BE2C (cell line): ENCODE data around the gene DOP1A.

Experiments used
- DNase-seq: peaks from one replicate; pipeline ENCODE4 v3.0.0-alpha.2; 2020
- H3K27me3 ChIP-seq: fragments of 250-450 bp; sonication (Bioruptor Pico); 2 replicates; pipeline ENCODE4 v1.5.1; 2020; ENCODE audit warnings: mild to moderate bottlenecking
- H3K36me3 ChIP-seq: fragments of 250-450 bp; sonication (Bioruptor Pico); 2 replicates; pipeline ENCODE4 v1.5.1; 2020; ENCODE audit warnings: mild to moderate bottlenecking
- H3K4me1 ChIP-seq: fragments of 250-450 bp; sonication (Bioruptor Pico); 2 replicates; pipeline ENCODE4 v1.5.1; 2020
- H3K4me3 ChIP-seq: 2 replicates; pipeline ENCODE4 v1.5.1; 2011; ENCODE audit warnings: low read depth, low read length
- H3K9me3 ChIP-seq: fragments of 250-450 bp; sonication (Bioruptor Pico); 2 replicates; pipeline ENCODE4 v1.5.1; 2020
- TF ChIP-seq, protein P1 (sequence below): IDR thresholded peaks from 2 replicates; pipeline ENCODE4 v1.5.1; 2012; ENCODE audit warnings: mild to moderate bottlenecking, low read depth, low read length

The DOP1A gene

DNA sequence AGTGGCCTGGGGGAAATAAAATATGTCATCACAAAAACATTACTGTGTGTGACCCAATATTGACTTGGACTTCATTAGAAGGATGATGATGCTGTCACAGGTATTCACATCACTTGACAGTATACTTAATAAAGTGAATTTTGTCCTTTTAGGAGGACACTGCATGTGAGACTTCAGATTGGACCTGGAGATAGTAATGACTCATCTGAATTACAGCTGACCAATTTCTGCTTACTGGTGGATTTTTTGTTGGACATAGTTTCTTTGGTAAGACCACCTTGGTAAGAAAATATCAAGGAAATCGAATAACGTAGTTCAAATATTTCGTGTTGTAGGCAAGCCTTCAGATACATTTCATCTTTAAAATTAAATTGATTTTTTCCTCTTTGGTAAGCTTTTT lies 57.1 kb downstream of the DOP1A start:
- peaks cover 37% of the 10 kb centered on the region for H3K36me3 ChIP-seq
- H3K9me3 ChIP-seq: no peaks in the 10 kb centered on the region
- H3K4me1 ChIP-seq: peaks cover 28% of the 10 kb centered on the region
- TF ChIP-seq, protein P1, sequence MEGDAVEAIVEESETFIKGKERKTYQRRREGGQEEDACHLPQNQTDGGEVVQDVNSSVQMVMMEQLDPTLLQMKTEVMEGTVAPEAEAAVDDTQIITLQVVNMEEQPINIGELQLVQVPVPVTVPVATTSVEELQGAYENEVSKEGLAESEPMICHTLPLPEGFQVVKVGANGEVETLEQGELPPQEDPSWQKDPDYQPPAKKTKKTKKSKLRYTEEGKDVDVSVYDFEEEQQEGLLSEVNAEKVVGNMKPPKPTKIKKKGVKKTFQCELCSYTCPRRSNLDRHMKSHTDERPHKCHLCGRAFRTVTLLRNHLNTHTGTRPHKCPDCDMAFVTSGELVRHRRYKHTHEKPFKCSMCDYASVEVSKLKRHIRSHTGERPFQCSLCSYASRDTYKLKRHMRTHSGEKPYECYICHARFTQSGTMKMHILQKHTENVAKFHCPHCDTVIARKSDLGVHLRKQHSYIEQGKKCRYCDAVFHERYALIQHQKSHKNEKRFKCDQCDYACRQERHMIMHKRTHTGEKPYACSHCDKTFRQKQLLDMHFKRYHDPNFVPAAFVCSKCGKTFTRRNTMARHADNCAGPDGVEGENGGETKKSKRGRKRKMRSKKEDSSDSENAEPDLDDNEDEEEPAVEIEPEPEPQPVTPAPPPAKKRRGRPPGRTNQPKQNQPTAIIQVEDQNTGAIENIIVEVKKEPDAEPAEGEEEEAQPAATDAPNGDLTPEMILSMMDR: no peak
- no peaks in the 10 kb centered on the region for H3K27me3 ChIP-seq
- H3K4me3 ChIP-seq: no peak overlapping the region
- no peak for DNase-seq

GRCh38 chr6:83125425-83125824 lies 58.0 kb downstream of the DOP1A start:
- no peak overlapping the region for H3K4me3 ChIP-seq
- H3K27me3 ChIP-seq: no peaks in the 10 kb centered on the region
- TF ChIP-seq, protein P1: no peak
- no peak for DNase-seq
- peaks cover 28% of the 10 kb centered on the region for H3K4me1 ChIP-seq
- H3K36me3 ChIP-seq: peaks cover 37% of the 10 kb centered on the region
- H3K9me3 ChIP-seq: no peaks in the 10 kb centered on the region

GRCh38 chr6:83126223-83126622 lies 58.8 kb downstream of the DOP1A start:
- Histone ChIP-seq H3K4me1 (peaks cover 28% of the 10 kb centered on the region), H3K36me3 (peaks cover 32% of the 10 kb centered on the region), H3K27me3 (no peaks in the 10 kb centered on the region), H3K9me3 (no peaks in the 10 kb centered on the region), H3K4me3 (no peak overlapping the region)
- DNase-seq: no peak
- TF ChIP-seq, protein P1: no peak

GRCh38 chr6:83126807-83127206 lies 59.3 kb downstream of the DOP1A start:
- Histone ChIP-seq H3K9me3 (no peaks in the 10 kb centered on the region), H3K36me3 (peaks cover 32% of the 10 kb centered on the region), H3K27me3 (no peaks in the 10 kb centered on the region), H3K4me3 (no peak overlapping the region), H3K4me1 (peaks cover 28% of the 10 kb centered on the region)
- no peak for DNase-seq
- TF ChIP-seq, protein P1: no peak

- Histone ChIP-seq H3K4me1 (peaks cover 28% of the 10 kb centered on the region), H3K36me3 (peaks cover 32% of the 10 kb centered on the region), H3K27me3 (no peaks in the 10 kb centered on the region), H3K4me3 (no peak overlapping the region), H3K9me3 (no peaks in the 10 kb centered on the region)
- TF ChIP-seq, protein P1: no peak
- peak; percentile 28 for DNase-seq
Observed at GRCh38 chr6:83127258-83127657, 59.8 kb downstream of the DOP1A start.

- DNase-seq: no peak
- Histone ChIP-seq H3K4me1 (peaks cover 28% of the 10 kb centered on the region), H3K9me3 (no peaks in the 10 kb centered on the region), H3K27me3 (no peaks in the 10 kb centered on the region), H3K4me3 (no peak overlapping the region), H3K36me3 (peaks cover 32% of the 10 kb centered on the region)
- TF ChIP-seq, protein P1: no peak
Observed at GRCh38 chr6:83127976-83128375, 60.5 kb downstream of the DOP1A start.
